GM19468 (cell line): ENCODE measurements around the gene PCAT7.
"Not testable (repeated sequence)": the region's sequence is repeated elsewhere in the genome, so short reads cannot be mapped to it uniquely, and the experiment has no call there.

Experiments
- ATAC-seq: cut with Tn5 transposase; IDR thresholded peaks from one replicate; pipeline ENCODE4 v1.9.1; 2021; ENCODE audit warnings: mild to moderate bottlenecking, moderate library complexity, moderate number of reproducible peaks; ENCODE audit not compliant: unreplicated experiment; ENCODE audit errors: extremely low read depth

The PCAT7 gene

DNA sequence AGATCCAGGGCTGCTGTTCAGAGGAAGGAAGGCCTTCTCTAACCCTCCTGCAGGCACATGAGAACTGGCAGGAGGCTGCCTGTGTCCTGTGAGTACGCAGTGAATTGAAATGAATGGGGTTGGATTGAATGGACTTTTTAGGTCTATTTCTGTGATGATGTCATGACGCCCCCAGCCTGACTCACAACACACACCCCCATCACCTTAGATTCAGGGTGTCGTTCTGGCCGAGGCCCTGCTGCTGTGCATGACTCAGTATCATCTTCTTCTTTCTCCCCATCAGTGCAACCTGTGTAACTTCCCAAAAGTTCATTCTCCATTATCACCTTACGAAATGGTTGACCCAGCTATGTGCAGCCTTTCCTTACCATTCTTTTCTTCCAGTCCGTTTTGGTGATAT lies 5.4 kb downstream of the PCAT7 start:
- no peak for ATAC-seq

DNA sequence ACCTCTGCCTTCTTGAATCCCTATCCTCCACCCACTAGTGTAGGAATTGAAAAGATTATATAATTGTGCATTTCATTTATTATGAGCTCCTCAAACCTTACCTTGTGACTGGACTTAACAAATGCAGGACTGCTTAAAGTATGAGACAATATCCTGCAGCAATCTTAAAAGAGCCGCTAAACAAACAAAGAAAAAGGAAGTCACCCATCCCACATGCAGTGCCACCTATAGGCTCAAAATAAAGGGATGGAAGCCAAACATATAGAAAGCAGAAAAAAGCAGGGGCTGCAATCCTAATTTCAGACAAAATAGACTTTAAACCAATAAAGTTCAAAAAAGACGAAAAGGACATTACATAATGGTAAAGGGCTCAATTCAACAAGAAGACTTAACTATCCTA lies 8.7 kb downstream of the PCAT7 start:
- ATAC-seq, result no peak

DNA sequence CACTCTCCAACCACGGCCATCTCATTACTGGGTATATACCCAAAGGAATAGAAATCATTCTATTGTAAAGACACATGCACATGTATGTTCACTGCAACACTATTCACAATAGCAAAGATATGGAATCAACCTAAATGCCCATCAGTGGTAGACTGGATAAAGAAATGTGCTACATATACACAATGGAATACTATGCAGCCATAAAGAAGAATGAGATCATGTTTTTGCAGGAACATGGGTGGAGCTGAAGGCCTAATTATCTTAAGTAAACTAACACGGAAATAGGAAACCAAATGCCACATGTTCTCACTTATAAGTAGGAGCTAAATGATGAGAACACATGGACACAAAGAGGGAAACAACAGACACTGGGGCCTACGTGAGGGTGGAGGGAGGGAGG lies 9.4 kb downstream of the PCAT7 start:
- not testable (repeated sequence) for ATAC-seq

GRCh38 chr9:94566550-94566949 lies 11.7 kb downstream of the PCAT7 start:
- no peak for ATAC-seq

DNA sequence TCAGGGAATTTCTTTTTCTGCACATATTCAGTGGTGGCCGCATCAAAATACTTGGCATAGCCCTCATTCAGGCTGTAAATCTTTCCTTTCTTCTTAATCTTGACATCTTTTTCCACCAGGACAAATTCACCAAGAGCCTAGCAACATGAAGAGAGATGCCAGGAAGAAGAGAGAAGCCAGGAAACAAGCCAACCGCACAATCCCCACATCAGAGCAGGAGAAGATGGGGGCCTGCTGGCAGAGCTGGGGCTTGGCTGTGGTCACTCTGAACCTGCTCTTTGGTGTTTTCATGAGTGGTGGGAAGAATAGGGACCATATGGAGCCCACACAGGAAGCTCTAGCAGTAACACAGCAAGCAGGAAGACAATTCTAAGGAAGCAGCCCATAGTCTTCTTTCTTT lies 12.4 kb downstream of the PCAT7 start:
- ATAC-seq, result no peak

DNA sequence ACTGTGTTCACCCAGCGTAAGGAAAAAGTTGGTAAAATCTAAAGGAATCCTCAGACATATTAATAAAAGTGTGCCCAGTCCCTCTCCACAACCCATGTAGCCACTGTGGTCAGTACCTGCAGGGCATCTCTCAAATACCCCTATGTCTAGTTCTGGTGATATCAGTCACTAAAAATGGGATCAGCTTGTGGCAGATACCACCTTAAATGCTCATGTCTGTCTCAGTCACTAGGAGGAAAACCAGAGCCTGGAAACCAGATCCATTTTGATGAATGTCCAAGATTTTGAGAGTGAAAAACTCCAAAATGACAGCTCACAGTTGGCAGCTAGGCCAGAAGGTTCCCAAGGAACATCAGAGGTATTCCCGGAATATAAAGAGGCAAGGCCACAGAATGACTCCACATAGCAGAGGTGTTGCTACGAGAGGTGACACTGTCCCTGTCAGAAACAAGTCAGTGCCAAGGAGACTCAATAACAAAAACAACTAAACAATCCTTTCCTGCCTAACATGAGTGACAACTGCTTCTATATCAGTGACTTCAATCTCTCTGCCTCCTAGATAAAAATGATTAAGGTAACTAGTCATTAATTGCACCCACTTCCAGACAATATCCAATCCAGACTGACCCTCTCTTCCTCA lies 13.5 kb downstream of the PCAT7 start:
- ATAC-seq, result no peak

DNA sequence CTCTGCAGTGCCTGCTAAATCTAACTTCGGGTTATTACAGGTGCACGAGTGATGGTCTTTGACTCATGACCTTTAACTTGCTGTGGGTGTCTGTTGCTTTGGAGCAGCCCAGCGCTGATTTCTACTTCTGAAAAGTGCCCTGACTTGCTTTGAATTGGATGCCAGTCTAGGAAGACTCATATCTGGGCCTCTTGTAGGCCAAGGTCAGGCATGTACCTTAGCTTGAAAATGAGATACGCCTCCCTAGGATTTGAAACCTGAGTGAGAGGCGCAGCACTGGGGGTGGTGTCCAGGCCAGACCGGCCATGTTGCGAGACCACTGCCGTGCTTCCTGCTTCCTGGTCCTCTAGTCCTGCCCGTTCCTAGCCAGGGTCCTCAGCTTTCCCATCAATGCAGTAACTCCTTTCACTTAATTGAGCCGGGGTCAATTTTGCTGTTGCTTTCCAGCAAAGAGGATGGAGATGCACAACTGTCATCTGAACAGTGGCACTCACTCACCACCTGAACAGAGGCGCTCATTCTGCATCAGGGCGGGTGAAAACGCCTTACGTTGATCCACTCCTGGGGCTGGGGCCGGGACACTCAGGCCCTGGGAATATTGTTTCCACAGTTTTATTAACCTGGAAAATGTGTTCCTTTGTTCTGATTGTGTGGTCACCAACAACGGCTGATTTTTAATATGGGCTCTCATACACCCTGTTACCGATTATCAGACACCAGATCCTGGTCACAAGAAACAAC lies 14.3 kb downstream of the PCAT7 start:
- ATAC-seq, result no peak

DNA sequence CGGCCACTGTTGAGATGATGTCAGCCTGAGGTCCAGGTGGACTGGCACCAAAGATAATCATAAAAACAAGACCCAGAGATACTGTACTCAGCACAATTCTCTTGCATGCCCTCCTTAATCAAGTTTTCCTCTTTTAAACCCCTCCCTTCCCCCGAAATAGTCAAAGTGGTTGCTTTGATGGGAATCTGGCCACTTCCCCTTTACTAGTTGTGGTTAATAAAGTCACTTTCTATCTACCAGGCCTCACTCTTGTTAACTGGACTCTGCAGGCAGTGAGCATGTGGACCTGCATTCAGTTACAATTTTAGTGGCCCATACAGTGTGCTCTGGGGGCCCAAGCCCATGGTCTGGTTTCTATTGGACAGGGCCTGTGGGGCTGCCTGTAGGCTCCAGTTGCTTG lies 21.2 kb downstream of the PCAT7 start:
- no peak for ATAC-seq

DNA sequence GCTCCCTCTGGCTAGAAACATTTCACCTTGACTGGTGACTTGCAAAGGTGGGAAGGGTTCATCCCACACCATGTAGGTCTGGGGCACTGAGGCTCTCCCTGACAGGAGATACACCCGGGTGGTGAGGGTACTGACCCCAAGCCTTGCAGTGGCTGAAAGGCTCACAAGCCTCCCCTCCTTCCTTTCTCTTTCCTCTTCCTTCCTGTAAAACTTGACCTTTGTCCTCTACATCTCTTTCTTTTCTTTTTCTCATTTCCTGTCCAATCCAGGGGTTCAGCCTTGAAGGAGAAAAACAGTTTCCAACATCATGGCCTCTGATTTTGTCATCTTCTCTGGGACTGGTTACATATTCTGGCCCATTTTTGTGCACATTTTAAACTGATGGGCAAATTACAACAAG lies 22.2 kb downstream of the PCAT7 start:
- ATAC-seq, result no peak

- no peak for ATAC-seq
These were observed 22.7 kb downstream of the PCAT7 start for GRCh38 chr9:94577571-94577970.

- no peak for ATAC-seq
These were observed 26.8 kb downstream of the PCAT7 start for GRCh38 chr9:94581728-94582127.

- ATAC-seq, result no peak
These were observed 29.7 kb downstream of the PCAT7 start for GRCh38 chr9:94584555-94584954.

DNA sequence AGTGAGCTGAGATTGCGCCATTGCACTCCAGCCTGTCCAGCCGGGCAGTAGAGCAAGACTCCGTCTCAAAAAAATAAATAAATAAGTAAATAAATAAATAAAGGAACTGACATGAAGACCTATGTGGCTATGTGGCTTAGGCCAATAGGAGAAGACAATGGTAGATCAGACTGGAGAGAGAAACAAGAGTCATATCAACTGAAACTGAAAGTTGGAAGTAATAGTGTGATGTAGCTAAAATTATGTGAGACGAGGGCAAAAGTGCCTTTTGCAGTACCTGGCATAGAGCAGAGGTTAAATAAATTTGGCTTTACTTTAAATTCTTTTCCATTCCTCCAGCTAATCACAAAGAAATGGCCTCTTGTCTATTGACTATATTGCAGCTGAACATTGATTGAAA lies 31.4 kb downstream of the PCAT7 start:
- no peak for ATAC-seq

DNA sequence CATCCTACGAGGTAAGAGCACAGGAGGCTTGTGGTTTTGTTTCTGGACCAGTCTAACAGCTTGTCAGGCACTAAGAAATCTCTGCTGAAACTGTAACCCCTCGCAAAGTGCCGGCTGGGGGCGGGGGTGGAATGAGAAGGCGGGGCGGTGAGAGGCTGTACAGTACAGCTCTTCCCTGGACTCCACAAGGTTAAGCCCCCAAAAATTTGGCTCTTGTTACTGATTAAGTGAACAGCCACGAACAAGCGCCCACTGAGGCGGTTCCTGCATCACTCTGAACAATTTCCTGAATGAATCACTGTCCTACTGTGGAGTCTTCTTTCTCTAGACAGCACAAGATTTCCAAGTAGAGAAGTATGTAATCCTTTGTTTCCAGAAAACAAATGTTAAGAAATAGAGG lies 31.9 kb downstream of the PCAT7 start:
- no peak for ATAC-seq

DNA sequence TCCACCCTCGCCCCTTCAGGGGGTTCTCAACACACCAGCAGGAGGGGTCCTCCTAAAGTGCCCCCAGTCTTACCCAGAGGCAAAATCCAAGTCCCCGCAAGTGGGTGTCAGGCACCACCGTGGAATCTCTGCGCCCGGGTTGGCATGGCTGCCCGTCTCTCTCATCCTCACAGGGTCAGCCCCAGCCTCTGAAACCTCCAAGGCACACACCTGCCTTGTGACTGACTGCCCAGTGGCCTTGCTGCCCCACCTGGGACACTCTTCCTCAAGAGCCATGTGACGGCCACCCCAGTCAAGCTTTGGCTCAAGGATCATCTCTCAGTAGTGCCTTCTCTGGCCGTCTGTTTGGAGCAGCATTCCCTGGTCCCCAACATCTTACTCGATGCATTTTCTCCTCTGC lies 33.8 kb downstream of the PCAT7 start:
- no peak for ATAC-seq

GRCh38 chr9:94591046-94591545 lies 36.2 kb downstream of the PCAT7 start:
- not testable (repeated sequence) for ATAC-seq

GRCh38 chr9:94591876-94592275 lies 37.0 kb downstream of the PCAT7 start:
- no peak for ATAC-seq

- ATAC-seq, result not testable (repeated sequence)
These were observed 37.8 kb downstream of the PCAT7 start for GRCh38 chr9:94592683-94593082.

DNA sequence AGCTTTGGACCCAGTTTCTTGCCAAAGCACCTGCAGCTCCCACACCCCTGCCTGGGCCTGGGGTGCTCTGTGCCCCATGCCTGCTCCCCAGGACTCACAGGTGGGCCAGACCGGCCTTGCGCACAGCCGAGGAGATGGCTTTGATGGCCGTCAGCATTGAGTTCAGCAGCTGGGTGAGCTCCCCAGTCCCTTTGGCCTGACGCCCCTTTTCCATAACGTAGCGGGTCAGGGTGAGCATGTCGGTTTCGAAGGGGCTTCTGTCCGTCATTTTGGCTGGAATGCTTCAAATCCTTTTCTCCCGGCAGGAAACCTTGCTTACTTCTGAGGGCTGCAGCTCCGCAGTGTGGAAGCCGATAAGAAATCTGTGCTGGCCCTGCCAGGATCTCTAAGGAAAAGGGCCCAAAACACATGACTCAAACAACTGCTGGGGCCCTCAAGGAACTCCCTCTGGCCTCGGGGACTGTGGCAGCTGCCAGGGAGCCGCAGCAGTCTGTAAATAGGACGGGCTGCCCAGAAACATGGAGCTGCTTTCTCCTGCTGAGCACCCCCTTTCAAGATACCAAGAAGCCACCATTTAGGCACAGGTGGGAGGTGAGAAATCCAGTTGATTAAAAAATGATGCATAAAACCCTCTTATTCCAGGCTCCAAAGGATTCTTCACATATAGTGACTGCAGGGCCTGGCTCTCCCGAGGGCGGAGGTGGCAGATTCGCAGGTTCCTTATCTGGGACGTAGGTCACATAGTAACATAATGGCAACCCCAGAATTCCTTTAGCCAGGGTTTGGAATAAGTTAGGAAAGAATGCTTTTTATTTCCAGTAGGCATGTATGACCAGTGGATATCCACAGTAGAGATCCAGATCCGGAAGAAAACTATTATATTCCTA lies 38.8 kb downstream of the PCAT7 start, which contains the start of gene FBP2:
TSS of gene FBP2 (minus strand) at position 366 of the 887 bp plus-strand sequence. CDS start at position 268, 98 bp downstream.
- no peak for ATAC-seq

- ATAC-seq, result no peak
These were observed 44.2 kb downstream of the PCAT7 start for GRCh38 chr9:94599102-94599501.

DNA sequence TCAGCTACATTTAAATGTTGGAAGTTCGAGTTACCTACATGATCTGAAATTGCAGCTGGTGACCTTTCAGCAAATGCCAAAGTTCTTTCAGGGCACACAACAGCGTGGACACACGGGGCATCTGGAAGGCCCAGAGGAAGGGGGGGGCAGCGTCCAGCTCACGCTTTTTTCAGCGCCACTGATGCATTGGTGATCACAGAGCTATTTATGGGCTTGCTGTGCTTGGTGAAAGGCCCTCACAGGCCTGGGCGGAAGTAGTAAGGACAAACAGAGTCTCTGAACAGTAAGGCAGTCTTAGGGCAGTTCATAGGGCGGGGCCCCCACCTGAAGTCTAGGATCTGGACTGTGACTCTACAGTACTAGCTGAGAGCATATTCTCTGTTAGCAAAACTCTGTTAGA lies 45.4 kb downstream of the PCAT7 start:
- no peak for ATAC-seq
